HepG2 (cell line): Measurements from ENCODE around the gene SORBS2. TPM values are rescaled to one million over a fixed set of nuclear protein-coding genes. Genes with fewer than 3 reads are reported as not detected.

Experiments
- ATRX ChIP-seq: sonication (generic); formaldehyde crosslinking; IDR thresholded peaks from 2 replicates; pipeline ENCODE4 v1.4.0; 2020; ENCODE audit warnings: missing genetic modification reagents, borderline replicate concordance
- CBX1 ChIP-seq: IDR thresholded peaks from one replicate; pipeline ENCODE4 v1.6.1; 2016; ENCODE audit warnings: antibody characterized with exemption, low read depth
- CENPT ChIP-seq: sonication (generic); formaldehyde crosslinking; IDR thresholded peaks from 2 replicates; pipeline ENCODE4 v1.8.0; 2022; ENCODE audit warnings: low read depth, mild to moderate bottlenecking, moderate library complexity, missing genetic modification reagents
- CERS6 ChIP-seq: sonication (generic); formaldehyde crosslinking; IDR thresholded peaks from 2 replicates; pipeline ENCODE4 v1.5.0; 2020; ENCODE audit warnings: missing genetic modification reagents
- ESRRA ChIP-seq: sonication (generic); formaldehyde crosslinking; IDR thresholded peaks from 2 replicates; pipeline ENCODE4 v1.5.1; 2020; ENCODE audit warnings: mild to moderate bottlenecking, low read depth, missing genetic modification reagents
- HHEX ChIP-seq: IDR thresholded peaks from 2 replicates; pipeline ENCODE4 v1.6.1; 2016; ENCODE audit warnings: control low read depth
- ISX ChIP-seq: sonication (generic); formaldehyde crosslinking; conservative IDR thresholded peaks from 2 replicates; pipeline ENCODE4 v1.5.0; 2020; ENCODE audit warnings: missing genetic modification reagents
- KDM6A ChIP-seq: IDR thresholded peaks from 2 replicates; pipeline ENCODE4 v1.6.1; 2016; ENCODE audit warnings: low read depth
- KLF11 ChIP-seq: IDR thresholded peaks from 2 replicates; pipeline ENCODE4 v1.6.1; 2016; ENCODE audit warnings: missing compliant biosample characterization
- NFIB ChIP-seq: sonication (generic); formaldehyde crosslinking; IDR thresholded peaks from 2 replicates; pipeline ENCODE4 v1.9.0; 2021; ENCODE audit warnings: missing genetic modification reagents, mild to moderate bottlenecking, borderline replicate concordance
- PAWR ChIP-seq: sonication (generic); formaldehyde crosslinking; IDR thresholded peaks from 2 replicates; pipeline ENCODE4 v1.4.0; 2020; ENCODE audit warnings: missing genetic modification reagents, mild to moderate bottlenecking, borderline replicate concordance
- SOX6 ChIP-seq, 2 experiments: fragments of 450-650 bp in 1 of 2; sonication (generic) in 1 of 2; formaldehyde crosslinking in 1 of 2; IDR thresholded peaks; 2 replicates each; pipeline versions ENCODE4 v1.4.0 to v1.6.1; 2017 to 2020; ENCODE audit warnings: antibody characterized with exemption in 1 of 2, mild to moderate bottlenecking in 1 of 2, missing genetic modification reagents in 1 of 2
- SRSF1 ChIP-seq: fragments of 200-400 bp; formaldehyde crosslinking; optimal IDR thresholded peaks from 2 replicates; pipeline ENCODE3; 2017; ENCODE audit warnings: mild to moderate bottlenecking, low read depth, low read length, moderate library complexity
- SSRP1 ChIP-seq: IDR thresholded peaks from 2 replicates; pipeline ENCODE4 v1.6.1; 2016; ENCODE audit warnings: control low read depth
- TSC22D2 ChIP-seq: sonication (generic); formaldehyde crosslinking; IDR thresholded peaks from 2 replicates; pipeline ENCODE4 v1.5.1; 2020; ENCODE audit warnings: missing genetic modification reagents, mild to moderate bottlenecking, borderline replicate concordance
- XRCC5 ChIP-seq: fragments of 200-400 bp; formaldehyde crosslinking; optimal IDR thresholded peaks from 2 replicates; pipeline ENCODE3; 2017; ENCODE audit warnings: mild to moderate bottlenecking, low read length
- ZFP91 ChIP-seq: sonication (generic); formaldehyde crosslinking; IDR thresholded peaks from 2 replicates; pipeline ENCODE4 v1.9.0; 2022; ENCODE audit warnings: missing genetic modification reagents, mild to moderate bottlenecking, borderline replicate concordance
- ZNF124 ChIP-seq: sonication (generic); formaldehyde crosslinking; IDR thresholded peaks from 2 replicates; pipeline ENCODE4 v1.4.0; 2020; ENCODE audit warnings: missing genetic modification reagents
- ZNF557 ChIP-seq: sonication (generic); formaldehyde crosslinking; IDR thresholded peaks from 2 replicates; pipeline ENCODE4 v1.4.0; 2020; ENCODE audit warnings: missing genetic modification reagents
- ZNF605 ChIP-seq: sonication (generic); formaldehyde crosslinking; IDR thresholded peaks from 2 replicates; pipeline ENCODE4 v1.8.0; 2022; ENCODE audit warnings: mild to moderate bottlenecking, missing genetic modification reagents
- ZNF644 ChIP-seq: IDR thresholded peaks from 2 replicates; pipeline ENCODE4 v1.6.1; 2016; ENCODE audit warnings: low read depth
- ZNF816 ChIP-seq: sonication (generic); formaldehyde crosslinking; IDR thresholded peaks from 2 replicates; pipeline ENCODE4 v1.8.0; 2022; ENCODE audit warnings: missing genetic modification reagents, mild to moderate bottlenecking, borderline replicate concordance
- ZXDC ChIP-seq: sonication (generic); formaldehyde crosslinking; IDR thresholded peaks from 2 replicates; pipeline ENCODE4 v1.5.0; 2020; ENCODE audit warnings: mild to moderate bottlenecking, missing genetic modification reagents
- polyA plus RNA-seq, 8 experiments: library from polyadenylated mRNA; depleted of rRNA in 3 of 8; stranded (reverse) in 7 of 8; unstranded in 1 of 8; fragments of >200 nt; fragmentation: Illumina TruSeq in 4 of 8; extraction: Trizol in 4 of 8; gene quantifications; 2 replicates each; pipeline versions ENCODE4 v1.2.1 to v1.2.3, GENCODE V29; 2011 to 2016; ENCODE audit warnings: low read depth in 4 of 8, missing spikeins in 1 of 8, mixed read lengths in 1 of 8; ENCODE audit not compliant: insufficient read depth in 1 of 8
- total RNA-seq, 5 experiments: library from RNA; depleted of rRNA; stranded (reverse); fragments of >200 nt; fragmentation: Illumina TruSeq; extraction: Trizol; gene quantifications; 2 replicates each; pipeline ENCODE4 v1.2.3, GENCODE V29; 2016; ENCODE audit warnings: low read depth in 1 of 5

SORBS2 gene
- total and polyA plus RNA-seq, 2 of the 13 experiments (the other 11 are each of a cell fraction or from before 2014, with no cell fraction given), result 25.0 to 80.5 TPM

GRCh38 chr4:185567381-185568376 lies 244.3 kb downstream of the SORBS2 start (continued):
- TF ChIP-seq SOX6 (IDR thresholded peaks at IDR 0.05) (no peak), SOX6 (CRISPR knock-in tag; IDR thresholded peaks at IDR 0.05) (peak; percentile 78; the same call in 1 of the 2 replicates), KLF11 (no peak), ZNF816 (no peak), CERS6 (CRISPR knock-in tag) (no peak), PAWR (CRISPR knock-in tag) (no peak), ZFP91 (no peak), XRCC5 (peak; percentile 9), SRSF1 (no peak), KDM6A (CRISPR knock-in tag) (peak; percentile 72; the same call in 1 of the 2 replicates), TSC22D2 (CRISPR knock-in tag) (no peak), ISX (CRISPR knock-in tag) (no peak), ZNF605 (0 out of 2 replicates have a peak, but pooled peaks have one; percentile 59), ZNF557 (no peak), CBX1 (peak; percentile 64), HHEX (CRISPR knock-in tag) (no peak), ATRX (CRISPR knock-in tag) (no peak), ZNF124 (CRISPR knock-in tag) (no peak), ZXDC (CRISPR knock-in tag) (no peak), ZNF644 (CRISPR knock-in tag) (peak; percentile 75), ESRRA (CRISPR knock-in tag) (no peak), CENPT (CRISPR knock-in tag) (no peak), SSRP1 (CRISPR knock-in tag) (peak; percentile 62; the same call in 1 of the 2 replicates), NFIB (CRISPR knock-in tag) (no peak)
